Activated naive CD4-positive, alpha-beta T cell treated with anti-CD3 and anti-CD28 coated beads, Interleukin-2, amount 10 ng/mL, durations not matched to agents 5 hours and 36 hours (primary cell): Measurements from ENCODE around the gene CRK. TPM values are rescaled to one million over a fixed set of nuclear protein-coding genes. Genes with fewer than 3 reads are reported as not detected.

Source experiments
- total RNA-seq, 2 experiments: library from RNA; stranded (reverse); gene quantifications; one replicate each; pipeline ENCODE4 v1.2.3, GENCODE V29; 2021

Gene CRK
- 10 to 100 TPM; 16.6 to 16.9 TPM for total RNA-seq

GRCh38 chr17:1455797-1456599, at the start of gene CRK:
Gene CRK, minus strand, starts transcription at chr17:1456232. Its CDS starts 115 bp downstream, at chr17:1456117.

GRCh38 chr17:1492249-1493206, 36.5 kb upstream of the CRK start, which contains the start of gene MYO1C:
Gene MYO1C, minus strand, starts transcription at chr17:1492686. Its CDS starts 199 bp downstream, at chr17:1492487.

DNA sequence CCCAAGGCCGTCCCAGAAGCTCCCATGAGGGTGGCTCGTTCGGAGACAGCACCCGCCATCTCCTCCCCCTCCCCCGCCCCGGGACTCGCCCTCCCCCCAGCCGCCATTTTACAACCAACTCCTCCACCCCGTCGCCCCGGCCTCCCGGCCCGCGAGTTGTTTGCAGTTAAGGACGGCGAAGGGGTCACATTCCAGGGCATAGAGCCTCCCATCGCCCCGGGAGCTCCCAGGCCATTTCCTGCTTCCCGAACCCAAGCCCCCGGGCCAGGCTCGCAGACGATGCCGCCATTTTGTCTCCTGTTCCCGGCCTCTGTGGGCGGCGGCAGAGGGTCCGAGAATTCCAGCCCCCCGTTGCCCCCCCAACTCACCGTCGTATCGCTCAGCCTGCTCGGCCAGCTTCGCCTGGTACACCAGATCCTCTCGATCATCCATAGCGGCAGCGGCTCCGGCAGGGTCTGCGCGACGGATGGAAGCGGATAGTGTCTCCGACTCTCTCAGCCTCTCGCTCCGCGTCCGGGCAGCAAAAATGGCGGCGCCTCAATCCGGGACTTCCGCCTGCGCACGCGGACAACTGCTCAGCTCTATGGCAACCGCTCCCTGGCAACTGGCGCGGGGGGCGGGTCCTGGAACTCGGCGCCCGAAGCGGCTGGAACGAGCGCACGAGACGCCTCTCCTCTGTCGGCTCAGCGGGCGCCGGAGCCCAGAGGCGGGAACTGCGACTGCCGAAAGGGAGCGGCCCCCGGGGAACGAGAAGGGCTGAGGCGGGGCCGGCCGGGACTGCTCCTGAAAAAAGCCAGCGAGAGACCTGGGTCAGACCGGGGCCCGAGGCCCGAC, 56.1 kb downstream of the CRK start, which contains the start of gene YWHAE:
YWHAE (minus strand) TSS at position 544 of the 834 bp plus-strand sequence; CDS start at position 432, 112 bp downstream.

Other genes starting within 250 kb of the CRK start
- not detected for gene BHLHA9, start 185.8 kb downstream of the CRK start, total RNA-seq
- 1 to 10 TPM in 1 of 2 experiments, under 1 TPM in 1; 0.87 to 1.3 TPM for gene TRARG1, start 176.6 kb downstream of the CRK start, total RNA-seq
- gene YWHAE, start 56.0 kb downstream of the CRK start, total RNA-seq = 100 to 1,000 TPM; 296 to 317 TPM
- 10 to 100 TPM; 32.9 to 35.2 TPM for gene MYO1C, start 36.5 kb upstream of the CRK start, total RNA-seq
- gene INPP5K, start 60.4 kb upstream of the CRK start, total RNA-seq = 10 to 100 TPM; 49.0 to 52.5 TPM
- gene PITPNA, start 106.6 kb upstream of the CRK start, total RNA-seq = 10 to 100 TPM; 47.7 to 54.0 TPM
- gene SLC43A2, start 172.6 kb upstream of the CRK start, total RNA-seq = under 1 TPM; 0.48 TPM
- gene SCARF1, start 189.5 kb upstream of the CRK start, total RNA-seq = 1 to 10 TPM; 3.9 to 4.8 TPM
- gene RILP, start 193.6 kb upstream of the CRK start, total RNA-seq = 1 to 10 TPM; 6.3 to 6.8 TPM
- 100 to 1,000 TPM; 263 to 273 TPM for gene PRPF8, start 228.6 kb upstream of the CRK start, total RNA-seq